NCI-H2107 (cell line): ENCODE measurements around the gene STRIP2.
"Not testable (repeated sequence)": the region's sequence is repeated elsewhere in the genome, so short reads cannot be mapped to it uniquely, and the experiment has no call there.

Experiments
- DNase-seq: peaks from one replicate; lab custom pipeline; 2025; lab: John Stamatoyannopoulos, UW

STRIP2 gene

GRCh38 chr7:129534558-129535274 is 100.5 kb downstream of the STRIP2 start:
- DNase-seq, result not testable (repeated sequence)

GRCh38 chr7:129535896-129536295 is 101.7 kb downstream of the STRIP2 start:
- no peak for DNase-seq

GRCh38 chr7:129536323-129536722 is 102.1 kb downstream of the STRIP2 start:
- no peak for DNase-seq
